Liver (tissue), 9 donors: ENCODE results near the gene DMPK. TPM values are rescaled to one million over a fixed set of nuclear protein-coding genes. Genes with fewer than 3 reads are reported as not detected.
A peak's percentile ranks its signal among the peaks of the same experiment; 100 is the strongest.

Experiments
- DNase-seq: peaks from one replicate; pipeline ENCODE4 v3.0.0-alpha.2; 2017; ENCODE audit warnings: low spot score
- H3K27ac ChIP-seq, 2 donors: one replicate each; pipeline ENCODE4 v1.7.0; 2013; ENCODE audit warnings: inconsistent platforms in 2 of 2, low read length in 2 of 2, control low read depth in 1 of 2, low read depth in 1 of 2, mild to moderate bottlenecking in 1 of 2
- H3K27me3 ChIP-seq, 4 donors: one replicate each; pipeline versions ENCODE4 v1.6.1 to v1.7.0; 2013; ENCODE audit warnings: low read length in 3 of 4, inconsistent platforms in 1 of 4, mild to moderate bottlenecking in 1 of 4, moderate library complexity in 1 of 4; ENCODE audit not compliant: control insufficient read depth in 4 of 4, insufficient read depth in 4 of 4
- H3K36me3 ChIP-seq, 4 donors: one replicate each; pipeline versions ENCODE4 v1.6.1 to v1.7.0; 2013; ENCODE audit warnings: low read length in 3 of 4, mild to moderate bottlenecking in 3 of 4, low read depth in 1 of 4, moderate library complexity in 1 of 4; ENCODE audit not compliant: control insufficient read depth in 4 of 4, insufficient read depth in 3 of 4
- H3K4me1 ChIP-seq, 4 donors: one replicate each; pipeline versions ENCODE4 v1.6.1 to v1.7.0; 2013; ENCODE audit warnings: low read length in 3 of 4, mild to moderate bottlenecking in 3 of 4, moderate library complexity in 1 of 4; ENCODE audit not compliant: control insufficient read depth in 4 of 4, insufficient read depth in 4 of 4
- H3K4me3 ChIP-seq, 3 donors: one replicate each; pipeline versions ENCODE4 v1.6.1 to v1.7.0; 2013; ENCODE audit warnings: low read length in 3 of 3, control low read depth in 1 of 3, low read depth in 1 of 3, mild to moderate bottlenecking in 1 of 3
- H3K9ac ChIP-seq, 2 donors: one replicate each; pipeline ENCODE4 v1.7.0; 2013; ENCODE audit warnings: low read length in 2 of 2, mild to moderate bottlenecking in 2 of 2, moderate library complexity in 2 of 2, control low read depth in 1 of 2, low read depth in 1 of 2
- H3K9me3 ChIP-seq, 4 donors: one replicate each; pipeline versions ENCODE4 v1.6.1 to v1.7.0; 2013; ENCODE audit warnings: low read length in 3 of 4; ENCODE audit not compliant: control insufficient read depth in 4 of 4
- ATF3 ChIP-seq: IDR thresholded peaks from 2 replicates; pipeline ENCODE4 v1.6.1; 2016; ENCODE audit warnings: antibody characterized with exemption
- CTCF ChIP-seq: fragments of 150-350 bp; IDR thresholded peaks from 2 replicates; pipeline ENCODE4 v1.5.1; 2017; ENCODE audit warnings: improper control_type of control experiment, low read depth, low read length; ENCODE audit not compliant: missing input control
- FOXA1 ChIP-seq: IDR thresholded peaks from 2 replicates; pipeline ENCODE4 v1.6.1; 2016; ENCODE audit warnings: antibody characterized with exemption
- FOXA2 ChIP-seq: IDR thresholded peaks from 2 replicates; pipeline ENCODE4 v1.6.1; 2016; ENCODE audit warnings: antibody characterized with exemption
- GABPA ChIP-seq, 2 donors: IDR thresholded peaks in 1 of 2; conservative IDR thresholded peaks in 1 of 2; 2 replicates each; pipeline ENCODE4 v1.6.1; 2016; ENCODE audit warnings: antibody characterized with exemption in 2 of 2, mild to moderate bottlenecking in 1 of 2, moderate library complexity in 1 of 2
- HNF4G ChIP-seq: IDR thresholded peaks from 2 replicates; pipeline ENCODE4 v1.6.1; 2016; ENCODE audit warnings: antibody characterized with exemption
- JUND ChIP-seq, 2 donors: IDR thresholded peaks; 2 replicates each; pipeline ENCODE4 v1.6.1; 2016; ENCODE audit warnings: antibody characterized with exemption in 2 of 2
- MAX ChIP-seq: IDR thresholded peaks from 2 replicates; pipeline ENCODE4 v1.6.1; 2016; ENCODE audit warnings: antibody characterized with exemption
- RAD21 ChIP-seq, 2 donors: IDR thresholded peaks; 2 replicates each; pipeline ENCODE4 v1.6.1; 2016; ENCODE audit warnings: antibody characterized with exemption in 2 of 2, mild to moderate bottlenecking in 2 of 2
- REST ChIP-seq: IDR thresholded peaks from 2 replicates; pipeline ENCODE4 v1.6.1; 2016; ENCODE audit warnings: antibody characterized with exemption, mild to moderate bottlenecking
- RXRA ChIP-seq, 2 donors: IDR thresholded peaks; 2 replicates each; pipeline ENCODE4 v1.6.1; 2017 to 2018; ENCODE audit warnings: antibody characterized with exemption in 2 of 2, mild to moderate bottlenecking in 1 of 2
- SP1 ChIP-seq: IDR thresholded peaks from 2 replicates; pipeline ENCODE4 v1.6.1; 2018; ENCODE audit warnings: antibody characterized with exemption, mild to moderate bottlenecking
- TAF1 ChIP-seq: conservative IDR thresholded peaks from 2 replicates; pipeline ENCODE4 v1.6.1; 2016; ENCODE audit warnings: antibody characterized with exemption, mild to moderate bottlenecking
- YY1 ChIP-seq: IDR thresholded peaks from 2 replicates; pipeline ENCODE4 v1.6.1; 2016; ENCODE audit warnings: antibody characterized with exemption, mild to moderate bottlenecking
- ZBTB33 ChIP-seq: IDR thresholded peaks from 2 replicates; pipeline ENCODE4 v1.6.1; 2016; ENCODE audit warnings: antibody characterized with exemption
- WGBS: extraction: QIAGEN DNeasy Blood & Tissue Kit; methylation state at CpG from one replicate; pipeline ENCODE4 v1.1.7; 2013; 5-methylcytosine and 5-hydroxymethylcytosine counted together
- polyA plus RNA-seq, 2 donors: library from polyadenylated mRNA; stranded (reverse) in 1 of 2; unstranded in 1 of 2; fragments of 200-250 nt in 1 of 2; fragments of >200 nt in 1 of 2; fragmentation: Nextera tagmentation in 1 of 2; extraction: Ambion mirVana in 1 of 2; gene quantifications; one replicate each; pipeline versions ENCODE4 v1.2.1 to v1.2.3, GENCODE V29; 2013 to 2015
- total RNA-seq, 2 donors: library from RNA; depleted of rRNA; stranded (reverse); fragments of >200 nt; gene quantifications; one replicate each; pipeline ENCODE4 v1.2.3, GENCODE V29; 2014
- donor health status: healthy.
- donor health status: healthy.
- donor health status: healthy.
- donor health status: healthy.
- donor health status: healthy.

The DMPK gene
- total and polyA plus RNA-seq, 4 donors = 1.8 to 12.5 (median 6.1) TPM

GRCh38 chr19:45780146-45780447 lies 2.2 kb downstream of the DMPK start:
- TF ChIP-seq ATF3 (no peak), SP1 (no peak), HNF4G (no peak), RXRA (IDR thresholded peaks at IDR 0.05) (no peak), FOXA1 (no peak), MAX (no peak), REST (no peak), FOXA2 (no peak)
- Histone ChIP-seq H3K4me1 (peaks cover 3 to 18% (median 8%) of the 10 kb centered on the region in 4 donors), H3K36me3 (no peaks in the 10 kb centered on the region), H3K9me3 (no peaks in the 10 kb centered on the region), H3K27me3 (no peaks in the 10 kb centered on the region), H3K27ac (no peak overlapping the region), H3K4me3 (no peak overlapping the region), H3K9ac (no peak overlapping the region)
- WGBS = 47% methylated on average over 4 of the region's 4 CpGs
- no peak for DNase-seq

- DNase-seq = peak; percentile 97
- Histone ChIP-seq H3K9ac (no peak overlapping the region), H3K4me1 (peaks cover 3 to 24% (median 8%) of the 10 kb centered on the region in 4 donors), H3K9me3 (no peaks in the 10 kb centered on the region), H3K27ac (no peak overlapping the region), H3K27me3 (no peaks in the 10 kb centered on the region), H3K4me3 (no peak overlapping the region), H3K36me3 (no peaks in the 10 kb centered on the region)
- 12% methylated on average over 48 of the region's 48 CpGs for WGBS
- TF ChIP-seq ATF3 = no peak
- TF ChIP-seq CTCF = peak; percentile 40
- TF ChIP-seq YY1 = no peak
- TF ChIP-seq JUND (IDR thresholded peaks at IDR 0.05) = no peak
- no peak for TF ChIP-seq GABPA (IDR thresholded peaks at IDR 0.05 in 1 of 2, conservative IDR thresholded peaks at IDR 0.05 in 1 of 2)
- no peak for TF ChIP-seq FOXA1
- TF ChIP-seq SP1 = peak; percentile 30
- no peak for TF ChIP-seq HNF4G
- no peak for TF ChIP-seq TAF1
- no peak for TF ChIP-seq ZBTB33
- TF ChIP-seq RXRA (IDR thresholded peaks at IDR 0.05) = no peak
- peak in 1 of 2 donors; percentile 72 for TF ChIP-seq RAD21 (IDR thresholded peaks at IDR 0.05)
- TF ChIP-seq MAX = no peak
These were observed 2.8 kb downstream of the DMPK start for GRCh38 chr19:45779231-45780145.
